NCI-H128 (cell line): ENCODE measurements around the gene PRDM13.
"Not testable (repeated sequence)": the region's sequence is repeated elsewhere in the genome, so short reads cannot be mapped to it uniquely, and the experiment has no call there.

Experiments used
- DNase-seq: peaks from one replicate; lab custom pipeline; 2025; ENCODE audit not compliant: unreplicated experiment; lab: John Stamatoyannopoulos, UW

Gene PRDM13

GRCh38 chr6:99606656-99607415, at the start of gene PRDM13:
Gene PRDM13 (plus strand): TSS chr6:99606833. CDS start chr6:99607035, 202 bp downstream.
- no peak for DNase-seq

GRCh38 chr6:99559057-99559456, 47.6 kb upstream of the PRDM13 start:
- no peak for DNase-seq

GRCh38 chr6:99560668-99561067, 46.0 kb upstream of the PRDM13 start:
- DNase-seq: no peak

- no peak for DNase-seq
Observed at GRCh38 chr6:99563056-99563723, 43.4 kb upstream of the PRDM13 start.

GRCh38 chr6:99568103-99568933, 38.3 kb upstream of the PRDM13 start, which contains the start of gene CCNC:
Gene CCNC (minus strand): TSS chr6:99568660. CDS start chr6:99568527, 133 bp downstream.
- peak; percentile 92 for DNase-seq

- no peak for DNase-seq
Observed at GRCh38 chr6:99573980-99574617, 32.5 kb upstream of the PRDM13 start.

- DNase-seq: no peak
Observed at GRCh38 chr6:99575544-99576227, 30.9 kb upstream of the PRDM13 start.

GRCh38 chr6:99579781-99580180, 26.9 kb upstream of the PRDM13 start:
- DNase-seq: no peak

GRCh38 chr6:99587792-99588191, 18.8 kb upstream of the PRDM13 start:
- DNase-seq: no peak

GRCh38 chr6:99588618-99589289, 17.9 kb upstream of the PRDM13 start:
- DNase-seq: peak; percentile 64

- DNase-seq: peak; percentile 5
Observed at GRCh38 chr6:99589290-99589672, 17.4 kb upstream of the PRDM13 start.

- no peak for DNase-seq
Observed at GRCh38 chr6:99589907-99590493, 16.6 kb upstream of the PRDM13 start.

- DNase-seq: no peak
Observed at GRCh38 chr6:99590728-99591672, 15.6 kb upstream of the PRDM13 start.

- DNase-seq: no peak
Observed at GRCh38 chr6:99591673-99592364, 14.8 kb upstream of the PRDM13 start.

GRCh38 chr6:99592900-99593299, 13.7 kb upstream of the PRDM13 start:
- no peak for DNase-seq

GRCh38 chr6:99594696-99595095, 11.9 kb upstream of the PRDM13 start:
- not testable (repeated sequence) for DNase-seq

GRCh38 chr6:99602520-99603420, 3.9 kb upstream of the PRDM13 start:
- no peak for DNase-seq
